ENCODE data around the gene EXO1.

Gene EXO1

GRCh38 chr1:241934866-241935265 is 86.9 kb downstream of the EXO1 start:
- Histone ChIP-seq H3K27me3 (ENCODE audit: control insufficient read depth, low read length) (no peaks in the 10 kb centered on the region), H3K4me1 (ENCODE audit: control insufficient read depth, low read length) (no peaks in the 10 kb centered on the region), H4K20me1 (ENCODE audit: control insufficient read depth, insufficient read depth, low read depth, low read length) (no peaks in the 10 kb centered on the region), H3K9me3 (ENCODE audit: control insufficient read depth, insufficient read depth, low read length) (no peaks in the 10 kb centered on the region), H3K9me2 (replicated peaks; ENCODE audit: control insufficient read depth, low read length) (no peaks in the 10 kb centered on the region), H3F3A (ENCODE audit: control insufficient read depth, insufficient read depth) (no peaks in the 10 kb centered on the region), H3K79me2 (ENCODE audit: control insufficient read depth, low read length) (no peaks in the 10 kb centered on the region), H3K4me2 (ENCODE audit: low read length) (no peak overlapping the region), H3K4me3 (ENCODE audit: low read length) (no peak overlapping the region), H3K27ac (ENCODE audit: low read depth, low read length) (no peak overlapping the region), H3K36me3 (ENCODE audit: control insufficient read depth, low read length) (no peaks in the 10 kb centered on the region)
- TF ChIP-seq EZH2phosphoT487 (IDR thresholded peaks at IDR 0.05; ENCODE audit: borderline replicate concordance, low read length): no peak
- no peak for TF ChIP-seq CTCF (IDR thresholded peaks at IDR 0.05; ENCODE audit: low read depth, low read length, poor library complexity, severe bottlenecking)

Data from DOHH2 (cell line).